SH-SY5Y (cell line): Measurements from ENCODE around the gene CDK18.

Experiments used
- GATA2 ChIP-seq: IDR thresholded peaks from 2 replicates; pipeline ENCODE4 v1.6.1; 2011; ENCODE audit warnings: mild to moderate bottlenecking, low read depth, low read length
- GATA3 ChIP-seq: IDR thresholded peaks from 2 replicates; pipeline ENCODE4 v1.6.1; 2011; ENCODE audit warnings: low read depth, mild to moderate bottlenecking, low read length, moderate library complexity

The CDK18 gene

GRCh38 chr1:205519541-205520131 lies 15.2 kb downstream of the CDK18 start:
- TF ChIP-seq GATA3 (no peak), GATA2 (no peak)

- TF ChIP-seq GATA2 (no peak), GATA3 (no peak)
Measured at GRCh38 chr1:205520709-205521108, 16.2 kb downstream of the CDK18 start.

GRCh38 chr1:205521686-205522085 lies 17.2 kb downstream of the CDK18 start:
- TF ChIP-seq GATA3 (no peak), GATA2 (no peak)

- TF ChIP-seq GATA3 (no peak), GATA2 (no peak)
Measured at GRCh38 chr1:205522692-205523091, 18.2 kb downstream of the CDK18 start.

- no peak for TF ChIP-seq GATA2
- no peak for TF ChIP-seq GATA3
Measured at GRCh38 chr1:205523261-205523890, 18.9 kb downstream of the CDK18 start.

- TF ChIP-seq GATA2 (no peak), GATA3 (no peak)
Measured at GRCh38 chr1:205523891-205524793, 19.7 kb downstream of the CDK18 start.

GRCh38 chr1:205524794-205525101 lies 20.3 kb downstream of the CDK18 start:
- TF ChIP-seq GATA3 (no peak), GATA2 (no peak)

- TF ChIP-seq GATA3 (no peak), GATA2 (no peak)
Measured at GRCh38 chr1:205525495-205526285, 21.2 kb downstream of the CDK18 start.

- no peak for TF ChIP-seq GATA2
- TF ChIP-seq GATA3 = no peak
Measured at GRCh38 chr1:205526431-205526830, 22.0 kb downstream of the CDK18 start.

- no peak for TF ChIP-seq GATA3
- TF ChIP-seq GATA2 = no peak
Measured at GRCh38 chr1:205527931-205528330, 23.5 kb downstream of the CDK18 start.

GRCh38 chr1:205528446-205528886 lies 24.0 kb downstream of the CDK18 start:
- TF ChIP-seq GATA3 (no peak), GATA2 (no peak)

- TF ChIP-seq GATA3 (no peak), GATA2 (no peak)
Measured at GRCh38 chr1:205528887-205529825, 24.7 kb downstream of the CDK18 start.

GRCh38 chr1:205530116-205530515 lies 25.6 kb downstream of the CDK18 start:
- TF ChIP-seq GATA3 (no peak), GATA2 (no peak)
